H1 (cell line): Measurements from ENCODE around the gene MGAT5. TPM values are rescaled to one million over a fixed set of nuclear protein-coding genes. Genes with fewer than 3 reads are reported as not detected.

ENCODE experiments used
- CTCF ChIA-PET: fragments of 300-600 bp; sonication (Branson Sonifier 250); formaldehyde crosslinking; loops from one replicate; lab custom pipeline; 2021; ENCODE audit not compliant: partially characterized antibody; lab: Charles Lee
- POLR2A ChIA-PET: fragments of 300-600 bp; sonication (Branson Sonifier 250); formaldehyde crosslinking; loops from one replicate; lab custom pipeline; 2021; ENCODE audit warnings: inconsistent platforms; ENCODE audit not compliant: partially characterized antibody; lab: Charles Lee
- DNase-seq, 2 experiments: peaks; one replicate each; pipeline versions ENCODE4 v3.0.0 to v3.0.0-alpha.2; 2010 to 2022; ENCODE audit warnings: low spot score in 2 of 2, low read depth in 1 of 2, mixed read lengths in 1 of 2
- FAIRE-seq: peaks from 2 replicates; lab custom pipeline; 2011; peaks lifted over from hg19 to GRCh38; lab: Jason Lieb, UNC
- H2AFZ ChIP-seq: 2 replicates; pipeline ENCODE4 v1.8.1; 2012; ENCODE audit warnings: low read length, inconsistent platforms
- H2AK5ac ChIP-seq: 2 replicates; pipeline ENCODE4 v1.6.1; 2013; ENCODE audit warnings: low read depth, low read length
- H2BK120ac ChIP-seq: replicated peaks from 2 replicates; pipeline ENCODE3; 2013; ENCODE audit warnings: low read depth, low read length, inconsistent platforms
- H2BK12ac ChIP-seq: 2 replicates; pipeline ENCODE4 v1.6.1; 2013; ENCODE audit warnings: low read depth, low read length
- H2BK15ac ChIP-seq: 2 replicates; pipeline ENCODE4 v1.6.1; 2013; ENCODE audit warnings: low read length
- H2BK20ac ChIP-seq: 2 replicates; pipeline ENCODE4 v1.6.1; 2013; ENCODE audit warnings: low read length
- H2BK5ac ChIP-seq: 2 replicates; pipeline ENCODE4 v1.6.1; 2013; ENCODE audit warnings: low read depth, low read length
- H3K14ac ChIP-seq: 2 replicates; pipeline ENCODE4 v1.6.1; 2013; ENCODE audit warnings: inconsistent platforms; ENCODE audit not compliant: insufficient read length
- H3K18ac ChIP-seq: 2 replicates; pipeline ENCODE4 v1.6.1; 2013; ENCODE audit warnings: low read length; ENCODE audit errors: extremely low read depth
- H3K23ac ChIP-seq: 2 replicates; pipeline ENCODE4 v1.6.1; 2013; ENCODE audit warnings: inconsistent platforms; ENCODE audit not compliant: insufficient read length
- H3K23me2 ChIP-seq: 2 replicates; pipeline ENCODE4 v1.6.1; 2013; ENCODE audit warnings: low read depth, low read length
- H3K27ac ChIP-seq: 2 replicates; pipeline ENCODE4 v1.6.1; 2011; ENCODE audit warnings: low read depth, low read length, inconsistent platforms
- H3K27me3 ChIP-seq, 4 experiments: replicated peaks in 1 of 4; 1 replicate in 1 of 4; 2 replicates in 3 of 4; pipeline versions ENCODE4 v1.6.1 to v1.8.1; 2011 to 2013; ENCODE audit warnings: low read length in 3 of 4, mild to moderate bottlenecking in 3 of 4, inconsistent platforms in 2 of 4, mixed read lengths in 2 of 4, moderate library complexity in 1 of 4; ENCODE audit not compliant: control insufficient read depth in 3 of 4, insufficient read depth in 3 of 4; ENCODE audit errors: extremely low read depth in 1 of 4
- H3K36me3 ChIP-seq, 4 experiments: 2 replicates each; pipeline versions ENCODE4 v1.6.1 to v1.8.1; 2011 to 2013; ENCODE audit warnings: mild to moderate bottlenecking in 4 of 4, low read length in 3 of 4, moderate library complexity in 2 of 4, control low read depth in 1 of 4, inconsistent platforms in 1 of 4; ENCODE audit not compliant: insufficient read depth in 4 of 4, control insufficient read depth in 2 of 4
- H3K4ac ChIP-seq: replicated peaks from 2 replicates; pipeline ENCODE3; 2013; ENCODE audit warnings: low read length, low read depth, mixed read lengths, inconsistent platforms; ENCODE audit not compliant: insufficient read length
- H3K4me1 ChIP-seq, 4 experiments: replicated peaks in 1 of 4; 1 replicate in 1 of 4; 2 replicates in 3 of 4; pipeline versions ENCODE4 v1.6.1 to v1.8.1; 2011 to 2013; ENCODE audit warnings: low read length in 3 of 4, inconsistent platforms in 2 of 4, mixed read lengths in 1 of 4; ENCODE audit not compliant: insufficient read depth in 4 of 4, control insufficient read depth in 3 of 4
- H3K4me2 ChIP-seq, 2 experiments: 2 replicates each; pipeline versions ENCODE4 v1.6.1 to v1.8.1; 2011 to 2013; ENCODE audit warnings: low read depth in 2 of 2, low read length in 2 of 2, control low read depth in 1 of 2, inconsistent platforms in 1 of 2, mild to moderate bottlenecking in 1 of 2; ENCODE audit not compliant: insufficient read depth in 1 of 2
- H3K4me3 ChIP-seq, 4 experiments: fragments of 200-600, 300-600 bp in 1 of 4; sonication (generic), shearing (Covaris generic), sonication (Bioruptor Twin) in 1 of 4; 2 replicates each; pipeline versions ENCODE4 v1.5.1 to v1.8.1; 2011 to 2016; ENCODE audit warnings: low read length in 4 of 4, low read depth in 3 of 4, control low read depth in 2 of 4, inconsistent platforms in 2 of 4, mild to moderate bottlenecking in 2 of 4, mixed read lengths in 1 of 4, moderate library complexity in 1 of 4; ENCODE audit not compliant: insufficient read depth in 2 of 4; ENCODE audit errors: extremely low read depth in 1 of 4
- H3K56ac ChIP-seq: replicated peaks from 2 replicates; pipeline ENCODE3; 2013; ENCODE audit warnings: low read depth, mild to moderate bottlenecking, mixed read lengths, low read length, inconsistent platforms; ENCODE audit not compliant: insufficient read length
- H3K79me1 ChIP-seq: 2 replicates; pipeline ENCODE4 v1.6.1; 2013; ENCODE audit warnings: low read depth, low read length, control low read depth
- H3K79me2 ChIP-seq, 2 experiments: 2 replicates each; pipeline versions ENCODE4 v1.6.1 to v1.8.1; 2012 to 2013; ENCODE audit warnings: low read length in 2 of 2, mild to moderate bottlenecking in 2 of 2, inconsistent platforms in 1 of 2; ENCODE audit not compliant: insufficient read depth in 2 of 2, control insufficient read depth in 1 of 2
- H3K9ac ChIP-seq, 4 experiments: replicated peaks in 1 of 4; 1 replicate in 1 of 4; 2 replicates in 3 of 4; pipeline versions ENCODE4 v1.6.1 to v1.8.1; 2011 to 2013; ENCODE audit warnings: low read depth in 3 of 4, low read length in 3 of 4, control low read depth in 2 of 4, mild to moderate bottlenecking in 2 of 4, moderate library complexity in 2 of 4, inconsistent platforms in 1 of 4; ENCODE audit errors: extremely low read depth in 1 of 4
- H3K9me3 ChIP-seq, 2 experiments: 2 replicates each; pipeline versions ENCODE4 v1.6.1 to v1.8.1; 2012 to 2013; ENCODE audit warnings: mild to moderate bottlenecking in 2 of 2, moderate library complexity in 2 of 2, control low read depth in 1 of 2, inconsistent platforms in 1 of 2, low read depth in 1 of 2, low read length in 1 of 2, mixed read lengths in 1 of 2; ENCODE audit not compliant: insufficient read depth in 2 of 2
- H4K20me1 ChIP-seq, 2 experiments: replicated peaks in 1 of 2; 2 replicates each; pipeline versions ENCODE3 to v1.8.1; 2011 to 2013; ENCODE audit warnings: inconsistent platforms in 2 of 2, low read length in 2 of 2, mild to moderate bottlenecking in 1 of 2; ENCODE audit not compliant: insufficient read depth in 2 of 2, control insufficient read depth in 1 of 2
- H4K5ac ChIP-seq: 2 replicates; pipeline ENCODE4 v1.6.1; 2013; ENCODE audit warnings: low read length, low read depth, mixed read lengths, inconsistent platforms; ENCODE audit not compliant: insufficient read length
- H4K8ac ChIP-seq: 2 replicates; pipeline ENCODE4 v1.8.0; 2013; ENCODE audit warnings: mild to moderate bottlenecking, moderate library complexity, low read length, inconsistent platforms; ENCODE audit not compliant: insufficient read depth; ENCODE audit errors: extremely low read depth
- H4K91ac ChIP-seq: replicated peaks from 2 replicates; pipeline ENCODE3; 2013; ENCODE audit warnings: low read length, mixed read lengths, inconsistent platforms; ENCODE audit not compliant: insufficient read length
- ATF2 ChIP-seq: IDR thresholded peaks from 2 replicates; pipeline ENCODE4 v1.6.1; 2012; ENCODE audit warnings: low read length, inconsistent platforms
- BACH1 ChIP-seq: IDR thresholded peaks from 2 replicates; pipeline ENCODE4 v1.6.1; 2012; ENCODE audit warnings: low read length, improper control_type of control experiment
- CEBPB ChIP-seq: IDR thresholded peaks from 2 replicates; pipeline ENCODE4 v1.6.1; 2012; ENCODE audit warnings: low read depth, low read length
- EGR1 ChIP-seq: IDR thresholded peaks from 2 replicates; pipeline ENCODE4 v1.6.1; 2011; ENCODE audit warnings: low read depth, low read length, borderline replicate concordance
- EP300 ChIP-seq, 2 experiments: IDR thresholded peaks; 1 replicate in 1 of 2; 2 replicates in 1 of 2; pipeline ENCODE4 v1.6.1; 2011 to 2012; ENCODE audit warnings: low read depth in 2 of 2, low read length in 2 of 2, mild to moderate bottlenecking in 2 of 2, borderline replicate concordance in 1 of 2, inconsistent platforms in 1 of 2, moderate library complexity in 1 of 2
- EZH2 ChIP-seq: fragments of 200-600 bp; sonication (generic); IDR thresholded peaks from 2 replicates; pipeline ENCODE4 v1.7.1; 2012; ENCODE audit warnings: low read depth, mild to moderate bottlenecking, moderate library complexity, low read length, inconsistent platforms; ENCODE audit not compliant: severe bottlenecking
- FOSL1 ChIP-seq: IDR thresholded peaks from 2 replicates; pipeline ENCODE4 v1.6.1; 2011; ENCODE audit warnings: mild to moderate bottlenecking, low read depth, low read length, moderate library complexity; ENCODE audit not compliant: insufficient read depth
- GABPA ChIP-seq: IDR thresholded peaks from 2 replicates; pipeline ENCODE4 v1.6.1; 2011; ENCODE audit warnings: mild to moderate bottlenecking, low read length, moderate library complexity, borderline replicate concordance; ENCODE audit not compliant: insufficient read depth
- MAFK ChIP-seq: IDR thresholded peaks from 2 replicates; pipeline ENCODE4 v1.6.1; 2012; ENCODE audit warnings: low read depth, mild to moderate bottlenecking, improper control_type of control experiment, low read length
- RBBP5 ChIP-seq: IDR thresholded peaks from 2 replicates; pipeline ENCODE4 v1.7.1; 2012; ENCODE audit warnings: low read depth, mild to moderate bottlenecking, inconsistent platforms, low read length, moderate library complexity, borderline replicate concordance
- RXRA ChIP-seq: IDR thresholded peaks from 2 replicates; pipeline ENCODE4 v1.6.1; 2011; ENCODE audit warnings: low read depth, mild to moderate bottlenecking, low read length, moderate library complexity; ENCODE audit not compliant: insufficient read depth
- SIRT6 ChIP-seq: IDR thresholded peaks from one replicate; pipeline ENCODE4 v1.7.1; 2012; ENCODE audit warnings: low read length, inconsistent platforms
- WGBS, 2 experiments: shearing (Covaris generic) in 1 of 2; methylation state at CpG; one replicate each; pipeline versions ENCODE4 v1.1.6 to v1.1.7; 2013 to 2015; ENCODE audit warnings: low lambda C conversion rate in 2 of 2, mixed read lengths in 2 of 2, inconsistent platforms in 1 of 2, low coverage in 1 of 2, missing lambda C conversion rate in 1 of 2; ENCODE audit not compliant: insufficient replicate concordance in 2 of 2, insufficient coverage in 1 of 2, insufficient read length in 1 of 2; ENCODE audit errors: extremely low coverage in 1 of 2, missing lambda C conversion rate in 1 of 2; 5-methylcytosine and 5-hydroxymethylcytosine counted together
- polyA plus RNA-seq, 7 experiments: library from polyadenylated mRNA; depleted of rRNA in 3 of 7; stranded (reverse) in 5 of 7; unstranded in 2 of 7; fragments of >200 nt in 5 of 7; fragments of 200-250 nt in 2 of 7; gene quantifications; 1 replicate in 5 of 7; 2 replicates in 1 of 7; 4 replicates in 1 of 7; pipeline versions ENCODE4 v1.2.1 to v1.2.3, GENCODE V29; 2011 to 2013; ENCODE audit warnings: missing spikeins in 2 of 7, mixed read lengths in 2 of 7
- total RNA-seq: library from RNA; stranded (reverse); fragmentation: NEBNext Ultra II Directional; extraction: Animal tissue kit (Norgen Biotek cat#: 25700); gene quantifications from 2 replicates; pipeline ENCODE4 v1.2.1, GENCODE V29; 2021

MGAT5 gene
- total and polyA plus RNA-seq, 2 of the 8 experiments (the other 6 are each of a cell fraction or from before 2014, with no cell fraction given), result 11.2 to 49.2 TPM

- Histone ChIP-seq H2BK12ac (no peak overlapping the region), H3K4me2 (no peak overlapping the region), H3K4me3 (no peak overlapping the region), H3K23me2 (no peaks in the 10 kb centered on the region; the same call in 1 of the 2 replicates), H4K8ac (no peak overlapping the region), H3K79me1 (no peaks in the 10 kb centered on the region), H3K4me1 (peaks cover 0 to 7% (median 2%) of the 10 kb centered on the region in 4 experiments; a peak in 3 of 7 replicates), H2AFZ (no peak overlapping the region), H2BK5ac (no peak overlapping the region), H4K20me1 (no peaks in the 10 kb centered on the region), H2BK20ac (no peak overlapping the region), H3K9ac (no peak overlapping the region), H3K14ac (no peak overlapping the region), H3K56ac (no peak overlapping the region), H3K9me3 (no peaks in the 10 kb centered on the region), H4K5ac (no peak overlapping the region), H2BK15ac (no peak overlapping the region), H3K27me3 (no peaks in the 10 kb centered on the region), H3K23ac (no peak overlapping the region), H2BK120ac (no peak overlapping the region), H3K36me3 (peaks cover 0 to 4% (median 0%) of the 10 kb centered on the region in 4 experiments; a peak in 1 of 8 replicates), H3K18ac (no peak overlapping the region), H3K4ac (no peak overlapping the region), H2AK5ac (no peak overlapping the region), H3K79me2 (no peaks in the 10 kb centered on the region), H3K27ac (no peak overlapping the region), H4K91ac (no peak overlapping the region)
- FAIRE-seq (no peak), DNase-seq (no peak)
- POLR2A ChIA-PET, result no interaction called here
- 100% methylated on average over 1 of the region's 1 CpG; no CpG with 5 or more reads in 1 of the 2 experiments for WGBS, 2 experiments
- CTCF ChIA-PET, result interaction anchor here (0.6 to 2.2 kb wide), 6 partner anchors 8 to 127 kb away, joined by 3 to 6 read pairs (median 4); no protein-coding TSS in a partner anchor
- TF ChIP-seq EZH2 (no peak), FOSL1 (no peak), ATF2 (no peak), MAFK (no peak), RBBP5 (no peak), GABPA (no peak), EP300 (IDR thresholded peaks at IDR 0.05; ENCODE audit: borderline replicate concordance in 1 of 2, low read depth in 2 of 2, low read length in 2 of 2) (no peak), EGR1 (no peak), CEBPB (no peak), SIRT6 (no peak), BACH1 (no peak), RXRA (no peak)
Measured at GRCh38 chr2:134323777-134324176, 69.9 kb downstream of the MGAT5 start.
